Neural cell (in vitro differentiated cells): ENCODE measurements around the gene LHFPL6.

Source experiments
- EP300 ChIP-seq: fragments of 450-650 bp; conservative IDR thresholded peaks from 2 replicates; pipeline ENCODE4 v1.6.1; 2014; ENCODE audit warnings: antibody characterized with exemption, mild to moderate bottlenecking, moderate library complexity; ENCODE audit not compliant: poor library complexity, severe bottlenecking
- EZH2 ChIP-seq: fragments of 200-600, 300-800 bp; shearing (Covaris generic), sonication (generic); IDR thresholded peaks from 2 replicates; pipeline ENCODE4 v1.6.1; 2014; ENCODE audit warnings: antibody characterized with exemption, low read length, borderline replicate concordance, mild to moderate bottlenecking; ENCODE audit not compliant: insufficient read depth, poor library complexity, severe bottlenecking
- POLR2AphosphoS5 ChIP-seq: IDR thresholded peaks from 2 replicates; pipeline ENCODE4 v1.6.1; 2012
- TAF1 ChIP-seq: IDR thresholded peaks from 2 replicates; pipeline ENCODE4 v1.6.1; 2012; ENCODE audit warnings: low read depth
- TF ChIP-seq, protein P1 (sequence below): fragments of 450-650 bp; IDR thresholded peaks from 2 replicates; pipeline ENCODE4 v1.5.1; 2014; ENCODE audit warnings: antibody characterized with exemption, mild to moderate bottlenecking, moderate library complexity; ENCODE audit not compliant: poor library complexity, severe bottlenecking
- TF ChIP-seq, protein P2 (sequence below): IDR thresholded peaks from 2 replicates; pipeline ENCODE4 v1.6.1; 2012; ENCODE audit warnings: borderline replicate concordance

DNA sequence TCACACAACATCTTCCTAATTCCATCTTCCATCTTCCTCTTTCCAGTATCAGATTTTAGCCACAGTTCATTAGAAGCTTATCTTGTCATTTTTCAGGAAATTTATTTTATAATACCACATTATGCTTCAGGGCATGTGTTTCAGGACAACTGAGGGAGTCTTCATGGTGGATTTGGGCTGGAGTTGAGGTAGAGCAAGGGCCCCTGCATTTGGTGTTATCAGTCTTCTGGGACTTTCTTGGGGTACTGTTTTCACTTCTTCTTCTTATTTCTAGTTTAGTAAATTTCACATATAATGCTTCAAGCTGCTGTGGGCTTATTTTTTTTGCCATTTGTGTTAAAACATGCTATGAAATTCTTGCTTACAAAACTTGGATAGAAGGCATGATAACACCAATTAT is 188.7 kb downstream of the LHFPL6 start:
- TF ChIP-seq EP300 (no peak), POLR2AphosphoS5 (no peak), EZH2 (no peak), TAF1 (no peak)
- TF ChIP-seq, protein P1, sequence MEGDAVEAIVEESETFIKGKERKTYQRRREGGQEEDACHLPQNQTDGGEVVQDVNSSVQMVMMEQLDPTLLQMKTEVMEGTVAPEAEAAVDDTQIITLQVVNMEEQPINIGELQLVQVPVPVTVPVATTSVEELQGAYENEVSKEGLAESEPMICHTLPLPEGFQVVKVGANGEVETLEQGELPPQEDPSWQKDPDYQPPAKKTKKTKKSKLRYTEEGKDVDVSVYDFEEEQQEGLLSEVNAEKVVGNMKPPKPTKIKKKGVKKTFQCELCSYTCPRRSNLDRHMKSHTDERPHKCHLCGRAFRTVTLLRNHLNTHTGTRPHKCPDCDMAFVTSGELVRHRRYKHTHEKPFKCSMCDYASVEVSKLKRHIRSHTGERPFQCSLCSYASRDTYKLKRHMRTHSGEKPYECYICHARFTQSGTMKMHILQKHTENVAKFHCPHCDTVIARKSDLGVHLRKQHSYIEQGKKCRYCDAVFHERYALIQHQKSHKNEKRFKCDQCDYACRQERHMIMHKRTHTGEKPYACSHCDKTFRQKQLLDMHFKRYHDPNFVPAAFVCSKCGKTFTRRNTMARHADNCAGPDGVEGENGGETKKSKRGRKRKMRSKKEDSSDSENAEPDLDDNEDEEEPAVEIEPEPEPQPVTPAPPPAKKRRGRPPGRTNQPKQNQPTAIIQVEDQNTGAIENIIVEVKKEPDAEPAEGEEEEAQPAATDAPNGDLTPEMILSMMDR: no peak
- TF ChIP-seq, protein P2, sequence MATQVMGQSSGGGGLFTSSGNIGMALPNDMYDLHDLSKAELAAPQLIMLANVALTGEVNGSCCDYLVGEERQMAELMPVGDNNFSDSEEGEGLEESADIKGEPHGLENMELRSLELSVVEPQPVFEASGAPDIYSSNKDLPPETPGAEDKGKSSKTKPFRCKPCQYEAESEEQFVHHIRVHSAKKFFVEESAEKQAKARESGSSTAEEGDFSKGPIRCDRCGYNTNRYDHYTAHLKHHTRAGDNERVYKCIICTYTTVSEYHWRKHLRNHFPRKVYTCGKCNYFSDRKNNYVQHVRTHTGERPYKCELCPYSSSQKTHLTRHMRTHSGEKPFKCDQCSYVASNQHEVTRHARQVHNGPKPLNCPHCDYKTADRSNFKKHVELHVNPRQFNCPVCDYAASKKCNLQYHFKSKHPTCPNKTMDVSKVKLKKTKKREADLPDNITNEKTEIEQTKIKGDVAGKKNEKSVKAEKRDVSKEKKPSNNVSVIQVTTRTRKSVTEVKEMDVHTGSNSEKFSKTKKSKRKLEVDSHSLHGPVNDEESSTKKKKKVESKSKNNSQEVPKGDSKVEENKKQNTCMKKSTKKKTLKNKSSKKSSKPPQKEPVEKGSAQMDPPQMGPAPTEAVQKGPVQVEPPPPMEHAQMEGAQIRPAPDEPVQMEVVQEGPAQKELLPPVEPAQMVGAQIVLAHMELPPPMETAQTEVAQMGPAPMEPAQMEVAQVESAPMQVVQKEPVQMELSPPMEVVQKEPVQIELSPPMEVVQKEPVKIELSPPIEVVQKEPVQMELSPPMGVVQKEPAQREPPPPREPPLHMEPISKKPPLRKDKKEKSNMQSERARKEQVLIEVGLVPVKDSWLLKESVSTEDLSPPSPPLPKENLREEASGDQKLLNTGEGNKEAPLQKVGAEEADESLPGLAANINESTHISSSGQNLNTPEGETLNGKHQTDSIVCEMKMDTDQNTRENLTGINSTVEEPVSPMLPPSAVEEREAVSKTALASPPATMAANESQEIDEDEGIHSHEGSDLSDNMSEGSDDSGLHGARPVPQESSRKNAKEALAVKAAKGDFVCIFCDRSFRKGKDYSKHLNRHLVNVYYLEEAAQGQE: no peak
